Measurements from ENCODE around the gene ADH1C.
"Not testable (repeated sequence)": the region's sequence is repeated elsewhere in the genome, so short reads cannot be mapped to it uniquely, and the experiment has no call there.

ADH1C gene

DNA sequence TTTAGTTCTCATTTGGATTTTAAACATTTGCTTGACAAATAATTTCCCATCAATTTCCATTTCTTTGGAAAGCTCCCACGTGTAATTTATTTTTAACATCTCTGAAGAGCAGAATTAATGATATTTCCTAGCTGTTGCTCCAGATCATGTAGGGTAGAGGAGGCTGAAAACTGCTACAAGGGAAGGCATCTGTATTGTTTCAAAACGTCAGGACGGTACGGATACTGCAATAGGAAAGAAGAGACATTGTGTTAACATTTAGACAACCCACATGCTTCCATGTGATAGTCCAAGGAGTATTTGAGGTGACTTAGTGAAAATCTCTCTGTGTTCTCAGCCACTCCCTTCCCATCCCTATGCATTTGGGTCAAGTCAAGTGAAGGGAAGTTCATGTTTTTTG, 16.0 kb downstream of the ADH1C start:
- Histone ChIP-seq H3K27me3 (no peaks in the 10 kb centered on the region), H3K9ac (no peak overlapping the region), H3K9me3 (replicated peaks in 1 of 11) (no peaks in the 10 kb centered on the region), H3K27ac (no peak overlapping the region), H3K4me2 (no peak overlapping the region), H3K4me3 (no peak overlapping the region), H4K20me1 (no peaks in the 10 kb centered on the region), H3K4me1 (no peaks in the 10 kb centered on the region), H3K36me3 (no peaks in the 10 kb centered on the region)
- no peak for TF ChIP-seq Cebpa-rat (IDR thresholded peaks at IDR 0.05)

DNA sequence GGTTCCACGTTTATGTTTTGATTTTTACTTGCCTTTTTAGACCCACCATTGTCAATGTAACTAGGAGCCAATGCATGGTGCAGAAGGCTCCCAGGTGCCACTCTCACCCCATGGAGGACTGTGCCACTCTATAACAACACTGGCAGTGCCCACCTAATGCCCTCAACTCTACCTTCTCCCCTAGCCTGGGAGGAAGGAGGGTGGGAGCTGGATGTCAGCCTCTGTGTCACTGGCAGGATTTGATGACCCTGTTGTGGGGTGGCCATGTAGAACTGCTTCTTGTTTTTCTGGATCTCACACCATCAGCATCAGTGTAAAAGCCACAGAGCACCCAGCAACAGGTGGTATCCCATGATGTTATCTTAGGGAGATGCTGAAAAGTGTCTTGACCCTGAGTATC, 17.7 kb downstream of the ADH1C start:
- H3K9me3 ChIP-seq (replicated peaks in 1 of 11): no peaks in the 10 kb centered on the region
- no peak overlapping the region for H3K9ac ChIP-seq
- H3K36me3 ChIP-seq: no peaks in the 10 kb centered on the region
- no peak overlapping the region for H3K4me2 ChIP-seq
- no peaks in the 10 kb centered on the region for H4K20me1 ChIP-seq
- H3K4me1 ChIP-seq: no peaks in the 10 kb centered on the region
- TF ChIP-seq Cebpa-rat (IDR thresholded peaks at IDR 0.05): no peak
- no peak overlapping the region for H3K4me3 ChIP-seq
- H3K27me3 ChIP-seq: no peaks in the 10 kb centered on the region
- no peak overlapping the region for H3K27ac ChIP-seq

DNA sequence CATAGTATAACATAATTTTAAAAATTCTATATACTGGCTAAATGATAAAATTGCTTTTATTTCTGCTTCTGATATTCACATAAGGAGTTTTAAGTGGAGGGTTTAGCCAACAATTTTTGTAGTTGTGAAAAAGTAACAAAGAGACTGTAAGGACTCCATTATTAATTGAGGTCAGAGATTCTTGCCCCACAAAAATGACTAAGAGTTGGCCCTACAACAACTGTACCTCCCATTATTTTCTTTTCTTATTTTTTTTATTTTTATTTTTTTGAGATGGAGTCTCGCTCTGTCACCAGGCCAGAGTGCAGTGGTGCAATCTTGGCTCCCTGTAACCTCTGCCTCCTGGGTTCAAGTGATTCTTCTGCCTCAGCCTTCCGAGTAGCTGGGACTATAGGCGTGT, 21.9 kb downstream of the ADH1C start:
- no peaks in the 10 kb centered on the region for H4K20me1 ChIP-seq
- no peaks in the 10 kb centered on the region for H3K4me1 ChIP-seq
- H3K4me2 ChIP-seq: no peak overlapping the region
- H3K9me3 ChIP-seq (replicated peaks in 1 of 11): peaks cover 0 to 10% (median 5%) of the 10 kb centered on the region in 11 experiments; a peak in 9 of 22 replicates
- H3K36me3 ChIP-seq: no peaks in the 10 kb centered on the region
- no peak overlapping the region for H3K4me3 ChIP-seq
- no peak for TF ChIP-seq Cebpa-rat (IDR thresholded peaks at IDR 0.05)
- no peak overlapping the region for H3K9ac ChIP-seq
- no peak overlapping the region for H3K27ac ChIP-seq
- H3K27me3 ChIP-seq: no peaks in the 10 kb centered on the region

DNA sequence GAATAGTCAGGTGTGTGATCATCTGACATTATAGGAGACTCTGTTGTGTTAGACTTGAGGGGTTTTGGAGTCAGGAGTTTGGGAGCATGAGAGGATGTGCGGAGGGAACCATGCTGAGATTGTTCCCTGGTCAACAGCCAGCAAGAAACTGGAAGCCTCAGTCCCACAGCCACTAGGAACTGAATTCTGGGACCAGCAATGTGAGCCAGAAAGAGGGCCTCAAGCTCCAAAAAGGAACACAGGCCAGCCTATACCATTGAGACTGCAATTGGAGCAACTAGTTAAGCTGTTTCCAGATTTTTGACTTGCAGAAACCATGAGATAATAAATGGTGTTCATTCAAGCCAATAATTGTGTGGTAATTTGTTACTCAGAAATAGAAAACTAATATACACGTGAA, 22.7 kb downstream of the ADH1C start:
- no peak overlapping the region for H3K9ac ChIP-seq
- no peaks in the 10 kb centered on the region for H4K20me1 ChIP-seq
- TF ChIP-seq Cebpa-rat (IDR thresholded peaks at IDR 0.05): no peak
- peaks cover 0 to 10% (median 5%) of the 10 kb centered on the region in 11 experiments; a peak in 9 of 22 replicates for H3K9me3 ChIP-seq (replicated peaks in 1 of 11)
- no peak overlapping the region for H3K4me3 ChIP-seq
- no peak overlapping the region for H3K4me2 ChIP-seq
- no peaks in the 10 kb centered on the region for H3K36me3 ChIP-seq
- no peaks in the 10 kb centered on the region for H3K4me1 ChIP-seq
- H3K27me3 ChIP-seq: no peaks in the 10 kb centered on the region
- no peak overlapping the region for H3K27ac ChIP-seq

DNA sequence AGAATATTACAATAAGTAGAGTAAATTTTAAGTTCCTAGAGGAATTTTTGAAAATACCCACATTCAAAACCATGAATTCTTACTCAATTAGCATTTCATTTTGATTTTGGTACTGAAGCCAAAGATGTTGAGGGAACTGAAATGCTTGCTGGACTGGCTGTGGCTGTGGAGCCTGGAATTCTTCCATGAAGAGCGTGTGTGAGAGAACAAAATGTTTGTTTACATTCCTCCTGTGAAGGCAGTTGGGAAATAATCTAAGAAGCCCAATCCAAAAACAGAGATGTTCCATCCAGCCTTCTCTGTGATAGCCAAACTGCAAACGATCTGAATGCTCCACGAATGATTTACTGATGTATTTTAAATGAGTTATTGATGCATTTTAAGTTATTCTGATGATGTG, 27.6 kb downstream of the ADH1C start:
- H3K4me3 ChIP-seq: no peak overlapping the region
- no peaks in the 10 kb centered on the region for H4K20me1 ChIP-seq
- H3K36me3 ChIP-seq: no peaks in the 10 kb centered on the region
- no peaks in the 10 kb centered on the region for H3K27me3 ChIP-seq
- no peak overlapping the region for H3K9ac ChIP-seq
- H3K4me1 ChIP-seq: no peaks in the 10 kb centered on the region
- no peak overlapping the region for H3K27ac ChIP-seq
- no peak for TF ChIP-seq Cebpa-rat (IDR thresholded peaks at IDR 0.05)
- no peak overlapping the region for H3K4me2 ChIP-seq
- H3K9me3 ChIP-seq (replicated peaks in 1 of 11): peaks cover 0 to 10% (median 5%) of the 10 kb centered on the region in 11 experiments; a peak in 9 of 22 replicates

DNA sequence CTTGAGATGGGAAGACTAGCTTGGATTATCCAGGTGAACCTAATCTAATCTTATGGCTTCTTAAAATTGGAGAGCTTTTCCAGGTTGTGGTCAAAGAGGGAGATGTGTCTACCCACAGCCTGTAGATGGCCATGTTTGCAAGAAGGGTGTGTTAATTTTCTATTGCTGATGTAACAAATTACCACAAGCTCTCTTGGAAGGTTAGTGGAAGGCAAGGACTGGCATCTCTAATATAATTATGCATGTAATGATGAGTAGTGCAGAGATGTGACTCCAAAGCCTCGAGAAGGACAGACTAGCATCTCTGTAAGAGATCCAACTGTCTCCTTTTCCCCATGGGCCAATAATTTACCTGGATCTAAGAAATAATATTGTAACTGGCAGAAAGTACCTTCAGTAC, 28.2 kb downstream of the ADH1C start:
- Histone ChIP-seq H3K27me3 (no peaks in the 10 kb centered on the region), H3K4me1 (no peaks in the 10 kb centered on the region), H3K4me2 (no peak overlapping the region), H3K27ac (no peak overlapping the region), H3K36me3 (no peaks in the 10 kb centered on the region), H3K9me3 (replicated peaks in 1 of 11) (peaks cover 0 to 10% (median 5%) of the 10 kb centered on the region in 11 experiments; a peak in 9 of 22 replicates), H3K9ac (no peak overlapping the region), H3K4me3 (no peak overlapping the region), H4K20me1 (no peaks in the 10 kb centered on the region)
- no peak for TF ChIP-seq Cebpa-rat (IDR thresholded peaks at IDR 0.05)

DNA sequence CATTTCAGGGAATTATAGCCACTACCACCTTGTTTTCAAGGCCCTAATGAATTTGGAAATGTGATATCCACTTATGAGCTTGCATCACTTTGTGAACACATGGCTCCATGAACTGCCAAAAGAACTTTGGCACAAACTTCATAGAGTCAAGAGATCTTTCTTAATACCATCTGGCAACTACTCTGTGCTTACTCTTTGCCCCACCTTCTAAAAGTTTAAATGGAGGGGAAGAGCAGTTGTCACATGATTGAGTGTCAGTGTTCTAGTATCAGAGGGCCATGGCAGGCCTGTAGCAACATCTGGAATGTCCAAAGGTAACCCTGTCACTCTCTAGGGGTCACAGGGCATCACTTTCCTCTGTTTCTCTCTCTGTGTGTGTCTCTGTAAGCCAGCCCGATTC, 28.8 kb downstream of the ADH1C start:
- Histone ChIP-seq H4K20me1 (no peaks in the 10 kb centered on the region), H3K36me3 (no peaks in the 10 kb centered on the region), H3K4me2 (no peak overlapping the region), H3K4me3 (no peak overlapping the region), H3K27me3 (no peaks in the 10 kb centered on the region), H3K9ac (no peak overlapping the region), H3K4me1 (no peaks in the 10 kb centered on the region), H3K27ac (no peak overlapping the region), H3K9me3 (replicated peaks in 1 of 11) (peaks cover 0 to 10% (median 5%) of the 10 kb centered on the region in 11 experiments; a peak in 9 of 22 replicates)
- no peak for TF ChIP-seq Cebpa-rat (IDR thresholded peaks at IDR 0.05)

DNA sequence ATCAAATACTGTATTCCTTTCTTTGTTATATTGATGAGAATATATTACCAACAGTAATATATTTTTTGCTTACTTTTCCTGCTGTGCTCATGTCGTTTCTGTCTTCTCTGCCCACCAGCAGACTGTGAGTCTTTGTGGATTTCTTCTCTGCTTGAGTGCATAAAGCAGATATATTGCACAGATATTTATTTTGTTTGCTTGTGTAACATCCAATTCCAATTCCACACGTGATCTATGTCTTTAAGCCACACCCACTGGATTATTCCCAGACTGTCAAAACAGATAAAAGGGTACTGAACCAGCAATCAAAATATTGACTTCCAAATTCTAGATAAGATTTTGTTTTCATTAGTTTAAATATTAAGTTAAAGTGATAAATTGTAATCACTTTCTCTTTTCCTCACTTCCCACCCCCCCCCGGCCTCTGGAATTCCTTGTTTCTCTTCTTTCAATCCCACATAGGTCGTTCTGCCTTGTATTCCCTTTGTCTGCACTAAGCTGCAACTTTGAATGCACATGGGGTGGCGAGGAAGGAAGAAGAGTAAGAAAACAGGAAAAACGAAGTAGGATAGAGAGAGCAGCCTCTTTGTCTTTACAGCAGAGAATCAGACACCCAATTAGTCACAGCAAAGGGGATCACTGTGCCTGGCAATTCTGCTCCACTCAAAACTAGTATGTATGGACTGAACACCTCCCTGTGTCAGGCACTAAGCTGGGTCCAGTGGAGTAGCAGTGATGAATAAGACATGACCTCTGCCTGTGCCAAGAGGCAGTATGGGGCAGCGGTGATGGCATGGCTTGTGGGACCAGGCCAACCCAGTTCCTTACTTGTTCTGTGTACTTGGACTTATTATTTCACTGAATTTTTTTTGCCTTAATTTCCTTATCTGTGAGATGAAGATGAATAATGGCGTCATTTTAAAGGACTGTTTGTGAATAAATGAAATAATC, 31.0 kb downstream of the ADH1C start, which contains the start of gene ADH1B:
Gene ADH1B (minus strand): TSS at position 161 of the 951 bp plus-strand sequence. CDS start 70 bp downstream, at position 91.
- Histone ChIP-seq H3K36me3 (no peaks in the 10 kb centered on the region), H3K27ac (no peak within 1 kb of the TSS), H3K9ac (no peak within 1 kb of the TSS), H3K9me3 (replicated peaks in 1 of 11) (no peaks in the 10 kb centered on the region), H4K20me1 (no peaks in the 10 kb centered on the region), H3K4me3 (no peak within 1 kb of the TSS), H3K4me2 (no peak within 1 kb of the TSS), H3K27me3 (no peaks in the 10 kb centered on the region), H3K4me1 (no peaks in the 10 kb centered on the region)
- no peak for TF ChIP-seq Cebpa-rat (IDR thresholded peaks at IDR 0.05)

DNA sequence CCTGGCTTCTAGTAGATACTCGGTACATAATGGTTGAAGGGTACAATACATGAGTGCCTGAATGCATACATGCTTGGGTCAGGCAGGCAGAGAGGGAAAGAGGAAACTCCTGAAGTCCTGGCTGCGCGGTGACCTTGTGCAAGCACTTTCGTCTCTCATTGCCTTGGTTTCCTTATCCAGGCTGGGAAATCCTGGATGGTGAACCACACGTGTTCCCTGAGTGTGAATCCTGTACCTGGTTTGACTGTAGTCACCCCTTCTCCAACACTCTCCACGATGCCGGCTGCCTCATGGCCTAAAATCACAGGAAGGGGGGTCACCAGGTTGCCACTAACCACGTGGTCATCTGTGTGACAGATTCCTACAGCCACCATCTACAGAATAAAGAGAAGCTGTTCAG, 34.7 kb downstream of the ADH1C start:
- H3K9ac ChIP-seq; H3K4me3 ChIP-seq; H3K36me3 ChIP-seq; H3K4me1 ChIP-seq; H3K9me3 ChIP-seq (replicated peaks in 1 of 11); H3K4me2 ChIP-seq; H3K27me3 ChIP-seq; H4K20me1 ChIP-seq; H3K27ac ChIP-seq: not testable (repeated sequence)

DNA sequence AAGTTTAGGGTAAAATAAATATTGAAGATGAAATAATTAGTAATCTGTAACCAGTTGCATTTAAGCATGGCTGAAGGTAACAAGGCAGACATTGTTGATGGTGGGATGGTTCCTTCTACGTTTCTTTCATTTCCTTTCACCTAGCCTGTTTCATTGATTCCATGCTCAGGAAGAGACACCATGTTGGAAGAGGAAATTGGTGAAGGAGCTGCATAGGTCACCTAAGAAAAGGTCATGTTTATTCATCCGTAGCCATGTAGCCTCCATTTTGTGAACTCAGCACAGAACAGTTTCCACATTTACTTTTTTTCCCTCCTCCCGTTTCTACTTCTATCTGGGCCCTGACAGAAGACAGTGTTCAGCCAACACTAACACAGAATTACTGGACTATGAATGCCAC, 35.2 kb downstream of the ADH1C start:
- Histone ChIP-seq H3K4me3 (no peak overlapping the region), H3K9ac (no peak overlapping the region), H4K20me1 (no peaks in the 10 kb centered on the region), H3K4me1 (no peaks in the 10 kb centered on the region), H3K36me3 (no peaks in the 10 kb centered on the region), H3K27me3 (no peaks in the 10 kb centered on the region), H3K4me2 (no peak overlapping the region), H3K27ac (no peak overlapping the region), H3K9me3 (replicated peaks in 1 of 11) (no peaks in the 10 kb centered on the region)
- no peak for TF ChIP-seq Cebpa-rat (IDR thresholded peaks at IDR 0.05)
